Chondrocyte (in vitro differentiated cells): Measurements from ENCODE around the gene COX19. TPM values are rescaled to one million over a fixed set of nuclear protein-coding genes. Genes with fewer than 3 reads are reported as not detected.

ENCODE experiments used
- DNase-seq: peaks from one replicate; pipeline ENCODE4 v3.0.0; 2021; ENCODE audit warnings: mixed read lengths, low spot score
- H3K27ac Mint-ChIP-seq: one replicate; pipeline ENCODE4 v1.8.0; 2021; ENCODE audit warnings: mild to moderate bottlenecking, moderate library complexity, mixed read lengths; ENCODE audit not compliant: unreplicated experiment
- H3K27me3 Mint-ChIP-seq: 2 replicates; pipeline ENCODE4 v1.8.0; 2021; ENCODE audit warnings: low read depth, mixed read lengths
- H3K36me3 Mint-ChIP-seq: 2 replicates; pipeline ENCODE4 v1.8.0; 2021; ENCODE audit warnings: low read depth, mixed read lengths
- H3K4me1 Mint-ChIP-seq: 2 replicates; pipeline ENCODE4 v1.8.0; 2021; ENCODE audit warnings: low read depth, mild to moderate bottlenecking, mixed read lengths
- H3K4me3 Mint-ChIP-seq: one replicate; pipeline ENCODE4 v1.8.0; 2021; ENCODE audit warnings: mild to moderate bottlenecking, moderate library complexity, mixed read lengths; ENCODE audit not compliant: unreplicated experiment
- H3K9me3 Mint-ChIP-seq: 2 replicates; pipeline ENCODE4 v1.8.0; 2021; ENCODE audit warnings: low read depth, mixed read lengths
- CTCF ChIP-seq: fragments of 200-600 bp; sonication (generic); IDR thresholded peaks from 2 replicates; pipeline ENCODE4 v1.5.0; 2021; ENCODE audit warnings: antibody characterized with exemption, mild to moderate bottlenecking, moderate library complexity
- total RNA-seq: library from RNA; stranded (reverse); gene quantifications from 3 replicates; pipeline ENCODE4 v1.2.1, GENCODE V29; 2021

COX19 gene
- total RNA-seq, 1 donor from 2014 or later = 9.6 TPM

- no peaks in the 10 kb centered on the region for H3K27me3 Mint-ChIP-seq
- H3K9me3 Mint-ChIP-seq = no peaks in the 10 kb centered on the region
- H3K27ac Mint-ChIP-seq = no peak overlapping the region
- DNase-seq = peak; percentile 91
- no peak overlapping the region for H3K4me3 Mint-ChIP-seq
- peak; percentile 20 for TF ChIP-seq CTCF
- no peaks in the 10 kb centered on the region for H3K36me3 Mint-ChIP-seq
- H3K4me1 Mint-ChIP-seq = peaks cover 6% of the 10 kb centered on the region
These were observed 13.1 kb upstream of the COX19 start for GRCh38 chr7:988426-988911.

GRCh38 chr7:987909-988308, 12.6 kb upstream of the COX19 start:
- Mint-ChIP-seq H3K36me3 (no peaks in the 10 kb centered on the region), H3K4me1 (peaks cover under 1% of the 10 kb centered on the region), H3K9me3 (no peaks in the 10 kb centered on the region), H3K4me3 (no peak overlapping the region), H3K27ac (no peak overlapping the region), H3K27me3 (no peaks in the 10 kb centered on the region)
- DNase-seq = no peak
- TF ChIP-seq CTCF = no peak

GRCh38 chr7:986766-987751, 11.7 kb upstream of the COX19 start:
- H3K4me1 Mint-ChIP-seq = no peaks in the 10 kb centered on the region
- H3K9me3 Mint-ChIP-seq = no peaks in the 10 kb centered on the region
- DNase-seq = peak; percentile 90
- H3K27me3 Mint-ChIP-seq = no peaks in the 10 kb centered on the region
- no peak for TF ChIP-seq CTCF
- no peaks in the 10 kb centered on the region for H3K36me3 Mint-ChIP-seq
- no peak overlapping the region for H3K4me3 Mint-ChIP-seq
- no peak overlapping the region for H3K27ac Mint-ChIP-seq

- no peaks in the 10 kb centered on the region for H3K27me3 Mint-ChIP-seq
- DNase-seq = no peak
- H3K4me3 Mint-ChIP-seq = no peak overlapping the region
- H3K27ac Mint-ChIP-seq = no peak overlapping the region
- no peaks in the 10 kb centered on the region for H3K4me1 Mint-ChIP-seq
- H3K9me3 Mint-ChIP-seq = no peaks in the 10 kb centered on the region
- no peak for TF ChIP-seq CTCF
- H3K36me3 Mint-ChIP-seq = no peaks in the 10 kb centered on the region
These were observed 10.8 kb upstream of the COX19 start for GRCh38 chr7:985915-986741.

- Mint-ChIP-seq H3K4me3 (no peak overlapping the region), H3K9me3 (no peaks in the 10 kb centered on the region), H3K27me3 (no peaks in the 10 kb centered on the region), H3K4me1 (no peaks in the 10 kb centered on the region), H3K27ac (no peak overlapping the region), H3K36me3 (no peaks in the 10 kb centered on the region)
- TF ChIP-seq CTCF = no peak
- DNase-seq = no peak
These were observed 9.7 kb upstream of the COX19 start for GRCh38 chr7:985127-985416.
